H1 (cell line): Measurements from ENCODE around the gene SND1. TPM values are rescaled to one million over a fixed set of nuclear protein-coding genes. Genes with fewer than 3 reads are reported as not detected.
A peak's percentile ranks its signal among the peaks of the same experiment; 100 is the strongest.

Experiments used
- CTCF ChIA-PET: fragments of 300-600 bp; sonication (Branson Sonifier 250); formaldehyde crosslinking; loops from one replicate; lab custom pipeline; 2021; ENCODE audit not compliant: partially characterized antibody; lab: Charles Lee
- POLR2A ChIA-PET: fragments of 300-600 bp; sonication (Branson Sonifier 250); formaldehyde crosslinking; loops from one replicate; lab custom pipeline; 2021; ENCODE audit warnings: inconsistent platforms; ENCODE audit not compliant: partially characterized antibody; lab: Charles Lee
- DNase-seq, 2 experiments: peaks; one replicate each; pipeline versions ENCODE4 v3.0.0 to v3.0.0-alpha.2; 2010 to 2022; ENCODE audit warnings: low spot score in 2 of 2, low read depth in 1 of 2, mixed read lengths in 1 of 2
- FAIRE-seq: peaks from 2 replicates; lab custom pipeline; 2011; peaks lifted over from hg19 to GRCh38; lab: Jason Lieb, UNC
- H2AFZ ChIP-seq: 2 replicates; pipeline ENCODE4 v1.8.1; 2012; ENCODE audit warnings: low read length, inconsistent platforms
- H2AK5ac ChIP-seq: 2 replicates; pipeline ENCODE4 v1.6.1; 2013; ENCODE audit warnings: low read depth, low read length
- H2BK120ac ChIP-seq: replicated peaks from 2 replicates; pipeline ENCODE3; 2013; ENCODE audit warnings: low read depth, low read length, inconsistent platforms
- H2BK12ac ChIP-seq: 2 replicates; pipeline ENCODE4 v1.6.1; 2013; ENCODE audit warnings: low read depth, low read length
- H2BK15ac ChIP-seq: 2 replicates; pipeline ENCODE4 v1.6.1; 2013; ENCODE audit warnings: low read length
- H2BK20ac ChIP-seq: 2 replicates; pipeline ENCODE4 v1.6.1; 2013; ENCODE audit warnings: low read length
- H2BK5ac ChIP-seq: 2 replicates; pipeline ENCODE4 v1.6.1; 2013; ENCODE audit warnings: low read depth, low read length
- H3K14ac ChIP-seq: 2 replicates; pipeline ENCODE4 v1.6.1; 2013; ENCODE audit warnings: inconsistent platforms; ENCODE audit not compliant: insufficient read length
- H3K18ac ChIP-seq: 2 replicates; pipeline ENCODE4 v1.6.1; 2013; ENCODE audit warnings: low read length; ENCODE audit errors: extremely low read depth
- H3K23ac ChIP-seq: 2 replicates; pipeline ENCODE4 v1.6.1; 2013; ENCODE audit warnings: inconsistent platforms; ENCODE audit not compliant: insufficient read length
- H3K23me2 ChIP-seq: 2 replicates; pipeline ENCODE4 v1.6.1; 2013; ENCODE audit warnings: low read depth, low read length
- H3K27ac ChIP-seq: 2 replicates; pipeline ENCODE4 v1.6.1; 2011; ENCODE audit warnings: low read depth, low read length, inconsistent platforms
- H3K27me3 ChIP-seq, 4 experiments: replicated peaks in 1 of 4; 1 replicate in 1 of 4; 2 replicates in 3 of 4; pipeline versions ENCODE4 v1.6.1 to v1.8.1; 2011 to 2013; ENCODE audit warnings: low read length in 3 of 4, mild to moderate bottlenecking in 3 of 4, inconsistent platforms in 2 of 4, mixed read lengths in 2 of 4, moderate library complexity in 1 of 4; ENCODE audit not compliant: control insufficient read depth in 3 of 4, insufficient read depth in 3 of 4; ENCODE audit errors: extremely low read depth in 1 of 4
- H3K36me3 ChIP-seq, 4 experiments: 2 replicates each; pipeline versions ENCODE4 v1.6.1 to v1.8.1; 2011 to 2013; ENCODE audit warnings: mild to moderate bottlenecking in 4 of 4, low read length in 3 of 4, moderate library complexity in 2 of 4, control low read depth in 1 of 4, inconsistent platforms in 1 of 4; ENCODE audit not compliant: insufficient read depth in 4 of 4, control insufficient read depth in 2 of 4
- H3K4ac ChIP-seq: replicated peaks from 2 replicates; pipeline ENCODE3; 2013; ENCODE audit warnings: low read length, low read depth, mixed read lengths, inconsistent platforms; ENCODE audit not compliant: insufficient read length
- H3K4me1 ChIP-seq, 4 experiments: replicated peaks in 1 of 4; 1 replicate in 1 of 4; 2 replicates in 3 of 4; pipeline versions ENCODE4 v1.6.1 to v1.8.1; 2011 to 2013; ENCODE audit warnings: low read length in 3 of 4, inconsistent platforms in 2 of 4, mixed read lengths in 1 of 4; ENCODE audit not compliant: insufficient read depth in 4 of 4, control insufficient read depth in 3 of 4
- H3K4me2 ChIP-seq, 2 experiments: 2 replicates each; pipeline versions ENCODE4 v1.6.1 to v1.8.1; 2011 to 2013; ENCODE audit warnings: low read depth in 2 of 2, low read length in 2 of 2, control low read depth in 1 of 2, inconsistent platforms in 1 of 2, mild to moderate bottlenecking in 1 of 2; ENCODE audit not compliant: insufficient read depth in 1 of 2
- H3K4me3 ChIP-seq, 4 experiments: fragments of 200-600, 300-600 bp in 1 of 4; sonication (generic), shearing (Covaris generic), sonication (Bioruptor Twin) in 1 of 4; 2 replicates each; pipeline versions ENCODE4 v1.5.1 to v1.8.1; 2011 to 2016; ENCODE audit warnings: low read length in 4 of 4, low read depth in 3 of 4, control low read depth in 2 of 4, inconsistent platforms in 2 of 4, mild to moderate bottlenecking in 2 of 4, mixed read lengths in 1 of 4, moderate library complexity in 1 of 4; ENCODE audit not compliant: insufficient read depth in 2 of 4; ENCODE audit errors: extremely low read depth in 1 of 4
- H3K56ac ChIP-seq: replicated peaks from 2 replicates; pipeline ENCODE3; 2013; ENCODE audit warnings: low read depth, mild to moderate bottlenecking, mixed read lengths, low read length, inconsistent platforms; ENCODE audit not compliant: insufficient read length
- H3K79me1 ChIP-seq: 2 replicates; pipeline ENCODE4 v1.6.1; 2013; ENCODE audit warnings: low read depth, low read length, control low read depth
- H3K79me2 ChIP-seq, 2 experiments: 2 replicates each; pipeline versions ENCODE4 v1.6.1 to v1.8.1; 2012 to 2013; ENCODE audit warnings: low read length in 2 of 2, mild to moderate bottlenecking in 2 of 2, inconsistent platforms in 1 of 2; ENCODE audit not compliant: insufficient read depth in 2 of 2, control insufficient read depth in 1 of 2
- H3K9ac ChIP-seq, 4 experiments: replicated peaks in 1 of 4; 1 replicate in 1 of 4; 2 replicates in 3 of 4; pipeline versions ENCODE4 v1.6.1 to v1.8.1; 2011 to 2013; ENCODE audit warnings: low read depth in 3 of 4, low read length in 3 of 4, control low read depth in 2 of 4, mild to moderate bottlenecking in 2 of 4, moderate library complexity in 2 of 4, inconsistent platforms in 1 of 4; ENCODE audit errors: extremely low read depth in 1 of 4
- H3K9me3 ChIP-seq, 2 experiments: 2 replicates each; pipeline versions ENCODE4 v1.6.1 to v1.8.1; 2012 to 2013; ENCODE audit warnings: mild to moderate bottlenecking in 2 of 2, moderate library complexity in 2 of 2, control low read depth in 1 of 2, inconsistent platforms in 1 of 2, low read depth in 1 of 2, low read length in 1 of 2, mixed read lengths in 1 of 2; ENCODE audit not compliant: insufficient read depth in 2 of 2
- H4K20me1 ChIP-seq, 2 experiments: replicated peaks in 1 of 2; 2 replicates each; pipeline versions ENCODE3 to v1.8.1; 2011 to 2013; ENCODE audit warnings: inconsistent platforms in 2 of 2, low read length in 2 of 2, mild to moderate bottlenecking in 1 of 2; ENCODE audit not compliant: insufficient read depth in 2 of 2, control insufficient read depth in 1 of 2
- H4K5ac ChIP-seq: 2 replicates; pipeline ENCODE4 v1.6.1; 2013; ENCODE audit warnings: low read length, low read depth, mixed read lengths, inconsistent platforms; ENCODE audit not compliant: insufficient read length
- H4K8ac ChIP-seq: 2 replicates; pipeline ENCODE4 v1.8.0; 2013; ENCODE audit warnings: mild to moderate bottlenecking, moderate library complexity, low read length, inconsistent platforms; ENCODE audit not compliant: insufficient read depth; ENCODE audit errors: extremely low read depth
- H4K91ac ChIP-seq: replicated peaks from 2 replicates; pipeline ENCODE3; 2013; ENCODE audit warnings: low read length, mixed read lengths, inconsistent platforms; ENCODE audit not compliant: insufficient read length
- SP4 ChIP-seq: IDR thresholded peaks from 2 replicates; pipeline ENCODE4 v1.6.1; 2012; ENCODE audit warnings: low read length, inconsistent platforms
- WGBS, 2 experiments: shearing (Covaris generic) in 1 of 2; methylation state at CpG; one replicate each; pipeline versions ENCODE4 v1.1.6 to v1.1.7; 2013 to 2015; ENCODE audit warnings: low lambda C conversion rate in 2 of 2, mixed read lengths in 2 of 2, inconsistent platforms in 1 of 2, low coverage in 1 of 2, missing lambda C conversion rate in 1 of 2; ENCODE audit not compliant: insufficient replicate concordance in 2 of 2, insufficient coverage in 1 of 2, insufficient read length in 1 of 2; ENCODE audit errors: extremely low coverage in 1 of 2, missing lambda C conversion rate in 1 of 2; 5-methylcytosine and 5-hydroxymethylcytosine counted together
- polyA plus RNA-seq, 7 experiments: library from polyadenylated mRNA; depleted of rRNA in 3 of 7; stranded (reverse) in 5 of 7; unstranded in 2 of 7; fragments of >200 nt in 5 of 7; fragments of 200-250 nt in 2 of 7; gene quantifications; 1 replicate in 5 of 7; 2 replicates in 1 of 7; 4 replicates in 1 of 7; pipeline versions ENCODE4 v1.2.1 to v1.2.3, GENCODE V29; 2011 to 2013; ENCODE audit warnings: missing spikeins in 2 of 7, mixed read lengths in 2 of 7
- total RNA-seq: library from RNA; stranded (reverse); fragmentation: NEBNext Ultra II Directional; extraction: Animal tissue kit (Norgen Biotek cat#: 25700); gene quantifications from 2 replicates; pipeline ENCODE4 v1.2.1, GENCODE V29; 2021

Gene SND1
- total and polyA plus RNA-seq, 2 of the 8 experiments (the other 6 are each of a cell fraction or from before 2014, with no cell fraction given) = 122 to 290 TPM

DNA sequence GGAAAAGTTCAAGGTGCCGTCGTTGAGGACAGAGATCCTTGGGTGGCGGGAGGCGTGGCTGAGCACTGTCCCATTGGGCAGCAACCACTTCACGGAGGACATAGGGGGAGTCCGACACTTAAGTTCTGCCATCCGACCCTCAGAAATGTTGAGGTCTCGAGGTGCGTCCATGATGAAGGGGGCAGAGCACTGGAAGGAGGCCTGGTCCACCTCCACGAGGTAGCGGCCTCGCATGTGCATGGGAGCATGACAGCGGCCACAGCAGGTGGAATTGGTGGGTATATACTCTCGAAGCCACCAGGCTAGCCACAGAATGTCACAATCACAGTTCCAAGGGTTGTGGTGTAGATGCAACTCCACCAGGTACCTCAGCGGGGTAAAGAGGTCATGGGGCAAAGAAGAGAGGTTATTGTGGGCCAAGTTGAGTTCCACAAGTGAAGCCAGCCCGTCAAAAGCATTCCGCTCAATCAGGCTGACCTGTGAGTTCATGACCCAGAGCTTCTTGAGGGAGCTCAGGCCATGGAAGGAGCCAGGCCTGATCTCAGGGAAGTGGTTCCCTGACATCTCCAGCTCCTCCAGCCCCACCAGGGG is 377.5 kb downstream of the SND1 start:
- Histone ChIP-seq H2AK5ac (0 out of 2 replicates have a peak overlapping the region, but pooled peaks have one; percentile 5), H4K5ac (no peak overlapping the region), H2BK15ac (no peak overlapping the region), H2BK5ac (no peak overlapping the region; the same call in 1 of the 2 replicates), H4K8ac (no peak overlapping the region), H3K79me2 (peaks cover 0 to 28% of the 10 kb centered on the region in 2 experiments; a peak in 2 of 4 replicates), H2AFZ (no peak overlapping the region), H4K20me1 (peaks cover 18 to 21% of the 10 kb centered on the region in 2 experiments), H3K23me2 (peaks cover 15% of the 10 kb centered on the region), H2BK120ac (no peak overlapping the region), H3K4me1 (peaks cover 6 to 24% (median 14%) of the 10 kb centered on the region in 4 experiments), H2BK12ac (no peak overlapping the region), H3K36me3 (peaks cover 0 to 4% (median 1%) of the 10 kb centered on the region in 4 experiments; a peak in 2 of 8 replicates), H3K56ac (no peak overlapping the region), H3K4me3 (peak overlapping the region in 1 of 4 experiments; percentile 67; a peak in 2 of 8 replicates), H3K4me2 (peak overlapping the region; percentile 96 to 99; a peak in 3 of 4 replicates), H3K27ac (no peak overlapping the region), H2BK20ac (no peak overlapping the region), H3K27me3 (peaks cover 0 to 25% (median 10%) of the 10 kb centered on the region in 4 experiments; a peak in 5 of 7 replicates), H3K79me1 (peaks cover 2% of the 10 kb centered on the region; the same call in 1 of the 2 replicates), H3K23ac (no peak overlapping the region), H3K18ac (no peak overlapping the region), H3K9ac (no peak overlapping the region), H3K9me3 (no peaks in the 10 kb centered on the region), H4K91ac (no peak overlapping the region), H3K4ac (no peak overlapping the region), H3K14ac (no peak overlapping the region)
- no peak for TF ChIP-seq SP4
- FAIRE-seq = no peak
- CTCF ChIA-PET = interaction anchor here (1.0 to 3.2 kb wide), 8 partner anchors 8 to 322 kb away, joined by 3 to 38 read pairs (median 4); no protein-coding TSS in a partner anchor
- 91% methylated on average over 17 of the region's 17 CpGs; no CpG with 5 or more reads in 1 of the 2 experiments for WGBS, 2 experiments
- POLR2A ChIA-PET = interaction anchor here (1.1 to 1.9 kb wide), 2 partner anchors 9 to 10 kb away, joined by 5 read pairs; no protein-coding TSS in a partner anchor
- no peak for DNase-seq
